ENCODE measurements around the gene MARK2. TPM values are rescaled to one million over a fixed set of nuclear protein-coding genes. Genes with fewer than 3 reads are reported as not detected.
A peak's percentile ranks its signal among the peaks of the same experiment; 100 is the strongest.

MARK2 gene
- total RNA-seq, 2 experiments from 2014 or later, result 23.3 to 24.5 TPM

DNA sequence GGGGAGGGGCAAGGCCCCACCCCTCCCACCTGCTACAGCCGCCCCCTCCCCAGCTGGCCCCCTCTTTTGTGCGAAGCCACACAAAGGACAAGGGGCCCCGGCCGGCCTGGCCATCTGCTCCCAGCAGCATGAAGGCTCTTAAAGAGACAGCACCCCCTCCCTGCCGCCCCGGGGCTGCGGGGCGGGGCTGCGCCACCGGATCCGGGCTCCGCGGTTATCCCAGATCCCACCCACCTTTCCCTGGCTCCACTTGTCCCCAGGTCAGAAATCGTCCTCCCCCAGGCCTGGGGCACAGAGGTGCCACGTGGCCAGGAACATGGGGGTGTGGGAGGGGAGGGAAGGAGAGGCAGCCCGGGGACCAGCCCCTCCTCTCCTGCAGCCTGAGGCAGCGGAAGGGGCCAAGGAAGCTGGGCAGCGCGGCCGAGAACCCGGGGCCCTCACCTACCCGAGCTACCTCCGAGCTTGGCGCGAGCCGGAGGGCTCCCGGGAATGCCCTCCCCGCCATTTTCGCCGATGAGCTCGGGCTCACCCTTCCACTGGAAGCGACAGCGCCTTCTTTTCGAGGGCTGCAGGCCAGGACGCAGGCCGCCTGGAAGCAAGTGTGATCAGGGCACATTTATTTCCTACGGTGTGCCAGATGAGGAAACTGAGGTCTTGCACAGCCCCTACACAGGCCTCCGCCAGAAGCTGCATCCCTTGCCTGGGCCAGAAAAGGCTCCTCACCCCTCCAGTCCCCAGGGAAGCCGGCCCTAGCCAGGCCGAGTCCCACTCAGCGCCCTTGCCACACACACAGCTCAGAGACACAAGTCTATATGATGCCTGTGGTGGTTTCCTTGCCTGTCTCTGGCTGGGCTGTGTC is 80.6 kb downstream of the MARK2 start:
- Mint-ChIP-seq H3K27ac (no peak overlapping the region), H3K27me3 (no peaks in the 10 kb centered on the region), H3K4me3 (no peak overlapping the region), H3K9me3 (no peaks in the 10 kb centered on the region), H3K36me3 (ENCODE audit: low read depth) (no peaks in the 10 kb centered on the region), H3K4me1 (ENCODE audit: low read depth) (peaks cover 14% of the 10 kb centered on the region)
- ChIA-PET POLR2A (interaction anchor here (1.0 to 1.6 kb wide), 2 partner anchors 20 to 47 kb away, joined by 3 to 6 read pairs; partner anchors contain the start of gene NAA40), CTCF (interaction anchor here (0.9 to 1.7 kb wide), 2 partner anchors 13 to 82 kb away, joined by 4 read pairs; no protein-coding TSS in a partner anchor)
- DNase-seq, result no peak
- intact Hi-C loops (cut with micrococcal nuclease), result loop anchor here (5.0 kb wide), 1 partner anchor 82 kb away; the partner anchor contains the start of gene MARK2
- TF ChIP-seq CTCF (IDR thresholded peaks at IDR 0.05), result no peak
- no peak for ATAC-seq

DNA sequence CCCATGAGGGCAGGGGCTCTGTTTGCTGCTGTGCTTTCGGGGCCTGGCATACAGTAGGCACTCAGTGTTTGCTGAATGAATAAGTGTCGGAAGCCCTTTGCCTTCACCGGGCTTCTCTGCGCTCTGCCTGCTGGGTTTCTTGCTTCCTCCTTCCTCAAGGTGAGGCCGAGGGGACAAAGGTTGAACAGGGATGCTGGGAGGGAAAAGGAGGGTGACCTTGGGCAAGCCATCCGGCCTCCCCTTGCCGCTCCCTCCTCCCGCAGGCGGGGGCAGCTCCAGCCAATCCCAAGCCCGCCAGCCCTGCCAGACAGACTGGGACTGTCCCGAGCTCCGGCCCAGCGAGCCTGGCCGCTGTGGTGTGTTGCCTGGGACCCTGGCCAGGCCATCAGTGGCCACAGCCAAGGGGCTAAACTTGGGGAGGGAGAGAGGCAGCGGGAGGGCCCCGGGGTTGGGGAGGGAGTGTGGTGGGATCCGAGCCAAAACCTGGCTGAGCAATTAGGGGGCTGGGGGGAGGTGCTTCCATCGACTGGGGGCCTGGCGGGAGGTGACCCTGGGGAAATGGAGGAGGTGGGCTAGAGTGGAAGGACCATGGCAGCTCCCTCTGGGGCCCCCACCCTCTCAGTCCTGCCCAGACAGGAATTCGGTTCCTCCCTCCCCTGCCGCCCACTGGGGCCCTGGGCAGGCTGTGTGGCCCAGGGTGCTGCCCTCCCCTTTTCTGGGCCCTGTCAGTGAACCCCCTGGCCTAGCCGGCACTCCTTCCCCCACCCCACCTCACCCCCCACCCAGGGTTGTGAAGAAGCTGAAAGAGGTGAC is 81.4 kb downstream of the MARK2 start:
- Mint-ChIP-seq H3K36me3 (ENCODE audit: low read depth) (no peaks in the 10 kb centered on the region), H3K4me3 (no peak overlapping the region), H3K27me3 (no peaks in the 10 kb centered on the region), H3K27ac (no peak overlapping the region), H3K9me3 (no peaks in the 10 kb centered on the region), H3K4me1 (ENCODE audit: low read depth) (peaks cover 14% of the 10 kb centered on the region)
- DNase-seq (peak; percentile 25), ATAC-seq (no peak)
- intact Hi-C loops (cut with micrococcal nuclease), result loop anchor here (5.0 kb wide), 1 partner anchor 83 kb away; the partner anchor contains the start of gene MARK2
- ChIA-PET CTCF (interaction anchor here (0.9 to 3.0 kb wide), 11 partner anchors 9 to 90 kb away, joined by 3 to 25 read pairs (median 4); partner anchors contain the start of gene MARK2), POLR2A (interaction anchor here (0.7 to 1.6 kb wide), 3 partner anchors 16 to 48 kb away, joined by 3 to 6 read pairs (median 3); partner anchors contain the start of gene NAA40)
- no peak for TF ChIP-seq CTCF (IDR thresholded peaks at IDR 0.05)

GRCh38 chr11:63920939-63921417 is 82.1 kb downstream of the MARK2 start:
- peak; percentile 70 for TF ChIP-seq CTCF (IDR thresholded peaks at IDR 0.05)
- Mint-ChIP-seq H3K9me3 (no peaks in the 10 kb centered on the region), H3K27me3 (no peaks in the 10 kb centered on the region), H3K27ac (no peak overlapping the region), H3K4me1 (ENCODE audit: low read depth) (peaks cover 14% of the 10 kb centered on the region), H3K4me3 (no peak overlapping the region), H3K36me3 (ENCODE audit: low read depth) (no peaks in the 10 kb centered on the region)
- ChIA-PET POLR2A (interaction anchor here (0.7 to 0.9 kb wide), 2 partner anchors 9 to 16 kb away, joined by 3 read pairs; no protein-coding TSS in a partner anchor), CTCF (interaction anchor here (1.0 to 3.0 kb wide), 11 partner anchors 9 to 91 kb away, joined by 3 to 25 read pairs (median 4); partner anchors contain the start of gene MARK2)
- peak; percentile 68 for DNase-seq
- no peak for ATAC-seq
- intact Hi-C loops (cut with micrococcal nuclease), result loop anchor here (5.0 kb wide), 1 partner anchor 84 kb away; the partner anchor contains the start of gene MARK2

DNA sequence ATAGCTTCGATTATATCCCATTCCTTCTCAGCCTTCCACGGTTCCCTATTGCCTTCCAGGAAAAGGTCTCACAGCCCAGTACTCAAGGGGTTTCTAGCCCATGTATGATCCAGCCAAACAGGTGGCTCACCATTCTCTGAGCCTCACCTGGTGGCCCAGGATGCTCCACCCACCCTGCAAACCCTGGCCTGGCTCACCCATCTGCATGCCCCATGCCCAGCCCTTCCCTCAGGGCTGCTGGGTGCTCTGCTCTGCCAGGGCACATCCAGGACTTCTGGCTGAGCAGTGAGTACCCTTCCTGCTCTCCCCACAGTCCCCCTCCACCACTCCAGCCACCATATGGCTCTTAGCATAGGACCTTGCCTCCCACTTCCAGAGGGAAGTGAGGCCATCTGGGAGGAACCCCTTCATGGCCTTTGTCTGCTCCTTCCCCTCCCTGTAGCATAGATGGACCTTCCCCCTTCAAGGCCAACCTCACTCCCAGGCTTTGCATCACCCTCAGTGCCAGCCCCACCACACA is 83.8 kb downstream of the MARK2 start:
- no peaks in the 10 kb centered on the region for H3K27me3 Mint-ChIP-seq
- CTCF ChIA-PET, result interaction anchor here (0.7 to 3.0 kb wide), 2 partner anchors 15 to 85 kb away, joined by 3 to 25 read pairs; partner anchors contain the start of gene MARK2
- intact Hi-C loops (cut with micrococcal nuclease), result loop anchor here (5.0 kb wide), 1 partner anchor 85 kb away; the partner anchor contains the start of gene MARK2
- H3K36me3 Mint-ChIP-seq (ENCODE audit: low read depth), result no peaks in the 10 kb centered on the region
- H3K27ac Mint-ChIP-seq, result no peak overlapping the region
- no peaks in the 10 kb centered on the region for H3K9me3 Mint-ChIP-seq
- H3K4me3 Mint-ChIP-seq, result no peak overlapping the region
- no peak for TF ChIP-seq CTCF (IDR thresholded peaks at IDR 0.05)
- ATAC-seq (no peak), DNase-seq (no peak)
- H3K4me1 Mint-ChIP-seq (ENCODE audit: low read depth), result peaks cover 7% of the 10 kb centered on the region
- POLR2A ChIA-PET, result no interaction called here
